Spinal cord (tissue), 10 donors: ENCODE results near the gene ZEB2. TPM values are rescaled to one million over a fixed set of nuclear protein-coding genes. Genes with fewer than 3 reads are reported as not detected.
A peak's percentile ranks its signal among the peaks of the same experiment; 100 is the strongest.

Source experiments
- DNase-seq, 6 donors: peaks; one replicate each; pipeline versions ENCODE4 v3.0.0 to v3.0.0-alpha.2; 2013 to 2015; ENCODE audit warnings: low spot score in 6 of 6, low read depth in 4 of 6
- H3K27ac ChIP-seq: one replicate; pipeline ENCODE4 v1.5.1; 2013; ENCODE audit warnings: low read depth, low read length, control low read depth
- H3K27me3 ChIP-seq: one replicate; pipeline ENCODE4 v1.6.1; 2013; ENCODE audit warnings: low read length; ENCODE audit not compliant: control insufficient read depth, insufficient read depth
- H3K36me3 ChIP-seq: one replicate; pipeline ENCODE4 v1.6.1; 2013; ENCODE audit warnings: low read length; ENCODE audit not compliant: control insufficient read depth, insufficient read depth
- H3K4me1 ChIP-seq: one replicate; pipeline ENCODE4 v1.6.1; 2013; ENCODE audit warnings: low read length; ENCODE audit not compliant: control insufficient read depth, insufficient read depth
- H3K4me3 ChIP-seq: one replicate; pipeline ENCODE4 v1.5.1; 2013; ENCODE audit warnings: low read depth, low read length, control low read depth
- H3K9me3 ChIP-seq: one replicate; pipeline ENCODE4 v1.6.1; 2013; ENCODE audit warnings: low read length; ENCODE audit not compliant: control insufficient read depth, insufficient read depth
- WGBS: methylation state at CpG from one replicate; pipeline ENCODE4 v1.1.5; 2013; ENCODE audit warnings: missing lambda C conversion rate; ENCODE audit not compliant: insufficient coverage; 5-methylcytosine and 5-hydroxymethylcytosine counted together
- polyA plus RNA-seq, 2 donors: library from polyadenylated mRNA; unstranded; fragments of 120-200 nt; gene quantifications; one replicate each; pipeline ENCODE4 v1.2.1, GENCODE V29; 2013; ENCODE audit not compliant: insufficient read length in 2 of 2
- total RNA-seq, 2 donors: library from RNA; depleted of rRNA in 1 of 2; stranded (reverse); fragments of 120-200 nt in 1 of 2; fragments of >200 nt in 1 of 2; gene quantifications; one replicate each; pipeline versions ENCODE4 v1.2.3 to v1.2.4, GENCODE V29; 2013 to 2014
- donor health status: healthy.

The ZEB2 gene
- total and polyA plus RNA-seq, 4 donors = 138 to 208 (median 164) TPM

GRCh38 chr2:144409241-144409640, 110.7 kb downstream of the ZEB2 start:
- Histone ChIP-seq H3K27ac (no peak overlapping the region), H3K4me1 (no peaks in the 10 kb centered on the region), H3K36me3 (no peaks in the 10 kb centered on the region), H3K4me3 (no peak overlapping the region), H3K9me3 (no peaks in the 10 kb centered on the region), H3K27me3 (no peaks in the 10 kb centered on the region)
- DNase-seq = no peak

DNA sequence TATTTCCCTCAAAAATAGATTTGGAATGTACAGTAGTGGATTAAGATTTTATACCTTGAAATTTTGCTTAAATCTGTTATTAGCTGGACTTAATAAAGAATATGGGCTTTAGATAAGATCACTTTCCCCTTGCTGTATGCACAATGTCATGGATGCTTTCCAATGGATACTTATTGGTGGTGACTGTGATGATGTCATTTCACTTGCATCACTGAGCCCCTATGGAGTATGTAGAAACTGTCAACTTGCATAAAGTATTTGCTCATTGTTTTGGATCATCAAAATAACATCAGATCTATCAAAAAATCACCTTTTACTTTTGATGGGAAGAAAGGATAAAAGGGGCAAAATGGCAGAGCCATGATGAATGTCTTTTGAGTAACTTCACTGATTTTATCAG, 112.7 kb downstream of the ZEB2 start:
- Histone ChIP-seq H3K36me3 (peaks cover 4% of the 10 kb centered on the region), H3K27me3 (no peaks in the 10 kb centered on the region), H3K27ac (no peak overlapping the region), H3K9me3 (no peaks in the 10 kb centered on the region), H3K4me1 (peaks cover 5% of the 10 kb centered on the region), H3K4me3 (no peak overlapping the region)
- DNase-seq = no peak

GRCh38 chr2:144405982-144406788, 113.7 kb downstream of the ZEB2 start:
- 77% methylated on average over 2 of the region's 5 CpGs for whole genome bisulfite sequencing
- Histone ChIP-seq H3K4me1 (peaks cover 7% of the 10 kb centered on the region), H3K36me3 (peaks cover 4% of the 10 kb centered on the region), H3K4me3 (no peak overlapping the region), H3K9me3 (no peaks in the 10 kb centered on the region), H3K27me3 (no peaks in the 10 kb centered on the region), H3K27ac (no peak overlapping the region)
- no peak for DNase-seq

- Histone ChIP-seq H3K4me1 (peaks cover 7% of the 10 kb centered on the region), H3K9me3 (no peaks in the 10 kb centered on the region), H3K27ac (no peak overlapping the region), H3K4me3 (no peak overlapping the region), H3K36me3 (peaks cover 4% of the 10 kb centered on the region), H3K27me3 (no peaks in the 10 kb centered on the region)
- no CpG with 5 or more reads among the region's 2 CpGs for WGBS
- DNase-seq = no peak
Measured at GRCh38 chr2:144405321-144405720, 114.6 kb downstream of the ZEB2 start.

GRCh38 chr2:144404586-144405314, 115.2 kb downstream of the ZEB2 start:
- no peaks in the 10 kb centered on the region for H3K27me3 ChIP-seq
- no peak overlapping the region for H3K27ac ChIP-seq
- WGBS = 100% methylated on average over 2 of the region's 9 CpGs
- no peak for DNase-seq
- H3K9me3 ChIP-seq = no peaks in the 10 kb centered on the region
- peaks cover 7% of the 10 kb centered on the region for H3K4me1 ChIP-seq
- peaks cover 4% of the 10 kb centered on the region for H3K36me3 ChIP-seq
- no peak overlapping the region for H3K4me3 ChIP-seq

DNA sequence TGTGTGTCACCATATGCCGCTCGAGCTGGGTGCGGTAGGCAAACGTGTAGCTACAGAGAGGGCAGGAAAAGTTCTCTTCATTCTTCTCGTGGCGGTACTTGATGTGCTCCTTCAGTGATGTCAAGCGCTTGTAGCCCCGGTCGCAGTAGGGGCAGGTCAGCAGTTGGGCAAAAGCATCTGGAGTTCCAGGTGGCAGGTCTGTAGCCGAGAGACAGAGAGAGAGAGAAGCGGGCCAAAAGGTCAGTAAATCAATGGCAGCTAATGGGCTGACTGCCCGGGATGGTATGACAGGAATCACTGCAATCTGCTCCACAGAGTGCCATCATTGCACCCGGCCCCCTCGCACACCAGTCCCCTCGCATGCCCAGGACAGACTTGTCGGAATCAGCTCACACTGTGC, 116.0 kb downstream of the ZEB2 start:
- Histone ChIP-seq H3K4me1 (peaks cover 7% of the 10 kb centered on the region), H3K9me3 (no peaks in the 10 kb centered on the region), H3K36me3 (peaks cover 7% of the 10 kb centered on the region), H3K27ac (peak overlapping the region; percentile 6), H3K27me3 (no peaks in the 10 kb centered on the region), H3K4me3 (no peak overlapping the region)
- DNase-seq = peak in 1 of 6 donors; percentile 54
- 68% methylated on average over 11 of the region's 16 CpGs for WGBS

GRCh38 chr2:144402251-144402650, 117.7 kb downstream of the ZEB2 start:
- peak in 4 of 6 donors; percentile 31 to 88 (median 64) for DNase-seq
- H3K9me3 ChIP-seq = no peaks in the 10 kb centered on the region
- WGBS = 0% methylated on average over 4 of the region's 6 CpGs
- peaks cover 7% of the 10 kb centered on the region for H3K4me1 ChIP-seq
- H3K4me3 ChIP-seq = no peak overlapping the region
- H3K27me3 ChIP-seq = no peaks in the 10 kb centered on the region
- H3K27ac ChIP-seq = peak overlapping the region; percentile 60
- peaks cover 13% of the 10 kb centered on the region for H3K36me3 ChIP-seq

- no peak overlapping the region for H3K4me3 ChIP-seq
- no peaks in the 10 kb centered on the region for H3K9me3 ChIP-seq
- WGBS = 60% methylated on average over 1 of the region's 3 CpGs
- no peaks in the 10 kb centered on the region for H3K27me3 ChIP-seq
- peak overlapping the region; percentile 60 for H3K27ac ChIP-seq
- H3K36me3 ChIP-seq = peaks cover 13% of the 10 kb centered on the region
- H3K4me1 ChIP-seq = peaks cover 7% of the 10 kb centered on the region
- DNase-seq = no peak
Measured at GRCh38 chr2:144401036-144401435, 118.9 kb downstream of the ZEB2 start.

- no peak overlapping the region for H3K27ac ChIP-seq
- DNase-seq = no peak
- H3K27me3 ChIP-seq = no peaks in the 10 kb centered on the region
- 100% methylated on average over 2 of the region's 6 CpGs for WGBS
- no peaks in the 10 kb centered on the region for H3K4me1 ChIP-seq
- peaks cover 15% of the 10 kb centered on the region for H3K36me3 ChIP-seq
- no peaks in the 10 kb centered on the region for H3K9me3 ChIP-seq
- H3K4me3 ChIP-seq = no peak overlapping the region
Measured at GRCh38 chr2:144396318-144396717, 123.6 kb downstream of the ZEB2 start.
